SK-N-SH (cell line): ENCODE results near the gene MLX.

Source experiments
- CTCF ChIP-seq: fragments of 200-600 bp; sonication (generic); IDR thresholded peaks from 2 replicates; pipeline ENCODE4 v1.6.1; 2017; ENCODE audit warnings: antibody characterized with exemption, mild to moderate bottlenecking, moderate library complexity
- MAX ChIP-seq: IDR thresholded peaks from 2 replicates; pipeline ENCODE4 v1.4.0; 2012; ENCODE audit warnings: low read depth
- MXI1 ChIP-seq: IDR thresholded peaks from 2 replicates; pipeline ENCODE4 v1.6.1; 2012; ENCODE audit warnings: mild to moderate bottlenecking, low read depth, low read length, improper control_type of control experiment
- POLR2AphosphoS5 ChIP-seq: IDR thresholded peaks from 2 replicates; pipeline ENCODE4 v1.6.1; 2012; ENCODE audit warnings: low read depth, low read length
- REST ChIP-seq: IDR thresholded peaks from 2 replicates; pipeline ENCODE4 v1.6.1; 2012; ENCODE audit warnings: mild to moderate bottlenecking, low read depth, low read length, moderate library complexity
- SMC3 ChIP-seq: IDR thresholded peaks from 2 replicates; pipeline ENCODE4 v1.6.1; 2012; ENCODE audit warnings: low read depth, low read length, improper control_type of control experiment
- TAF1 ChIP-seq: IDR thresholded peaks from 2 replicates; pipeline ENCODE4 v1.6.1; 2012; ENCODE audit warnings: low read depth, mild to moderate bottlenecking, low read length, moderate library complexity, borderline replicate concordance
- USF1 ChIP-seq: IDR thresholded peaks from 2 replicates; pipeline ENCODE4 v1.4.0; 2012; ENCODE audit warnings: low read depth, borderline replicate concordance

DNA sequence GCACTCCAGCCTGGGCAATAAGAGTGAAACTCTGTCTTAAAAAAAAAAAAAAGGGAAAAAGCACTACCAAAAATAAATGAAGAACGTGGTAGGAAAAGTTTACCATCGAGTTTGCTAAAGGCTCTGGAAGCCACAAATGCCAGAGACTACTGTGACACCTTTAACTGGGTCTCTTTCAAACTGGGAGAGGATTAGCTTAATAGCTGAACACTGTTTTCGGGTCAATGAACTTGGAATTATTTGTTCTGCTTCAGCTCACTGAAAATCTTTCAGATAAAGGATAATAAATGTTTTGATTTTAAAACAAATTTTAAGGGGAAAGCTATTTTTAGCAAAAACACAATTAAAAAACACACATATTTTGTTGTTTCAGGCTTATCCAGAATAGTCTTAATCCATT, 40.9 kb downstream of the MLX start:
- TF ChIP-seq MAX (no peak), CTCF (no peak), REST (no peak), SMC3 (no peak), MXI1 (no peak), USF1 (no peak), TAF1 (no peak), POLR2AphosphoS5 (no peak)
